Activated T-helper 1 cell treated with anti-CD3 and anti-CD28 coated beads, Interleukin-12 subunit alpha, Interleukin-12 subunit beta, Interleukin-2, Interleukin-4 antibody, amounts not matched to agents 30 ng/mL and 10 ng/mL and 1 ng/mL, durations not matched to agents 14 hours and 24 hours and 36 hours (primary cell): ENCODE measurements around the gene CMTM4. TPM values are rescaled to one million over a fixed set of nuclear protein-coding genes. Genes with fewer than 3 reads are reported as not detected.

Experiments
- DNase-seq: peaks from one replicate; pipeline ENCODE4 v3.0.0; 2021; ENCODE audit warnings: low spot score
- H3K27ac Mint-ChIP-seq: one replicate; pipeline ENCODE4 v1.8.0; 2021; ENCODE audit warnings: mild to moderate bottlenecking, mixed read lengths
- H3K27me3 Mint-ChIP-seq: one replicate; pipeline ENCODE4 v1.8.0; 2022; ENCODE audit warnings: mild to moderate bottlenecking, moderate library complexity, mixed read lengths; ENCODE audit not compliant: insufficient read depth
- H3K36me3 Mint-ChIP-seq: one replicate; pipeline ENCODE4 v1.8.0; 2021; ENCODE audit warnings: low read depth, mixed read lengths
- H3K4me1 Mint-ChIP-seq: one replicate; pipeline ENCODE4 v1.8.0; 2021; ENCODE audit warnings: low read depth, mixed read lengths
- H3K4me3 Mint-ChIP-seq: one replicate; pipeline ENCODE4 v1.8.0; 2021; ENCODE audit warnings: mild to moderate bottlenecking, moderate library complexity, mixed read lengths
- H3K9me3 Mint-ChIP-seq: one replicate; pipeline ENCODE4 v1.8.0; 2021; ENCODE audit warnings: mixed read lengths
- intact Hi-C: fragments of 100-400 bp; cut with micrococcal nuclease; formaldehyde crosslinking; loops from one replicate; pipeline ENCODE4 v1.15.1; 2024
- total RNA-seq: library from RNA; stranded (reverse); gene quantifications from 2 replicates; pipeline ENCODE4 v1.2.3, GENCODE V29; 2022

Gene CMTM4
- total RNA-seq, result 3.3 and 3.9 TPM in 2 replicates

DNA sequence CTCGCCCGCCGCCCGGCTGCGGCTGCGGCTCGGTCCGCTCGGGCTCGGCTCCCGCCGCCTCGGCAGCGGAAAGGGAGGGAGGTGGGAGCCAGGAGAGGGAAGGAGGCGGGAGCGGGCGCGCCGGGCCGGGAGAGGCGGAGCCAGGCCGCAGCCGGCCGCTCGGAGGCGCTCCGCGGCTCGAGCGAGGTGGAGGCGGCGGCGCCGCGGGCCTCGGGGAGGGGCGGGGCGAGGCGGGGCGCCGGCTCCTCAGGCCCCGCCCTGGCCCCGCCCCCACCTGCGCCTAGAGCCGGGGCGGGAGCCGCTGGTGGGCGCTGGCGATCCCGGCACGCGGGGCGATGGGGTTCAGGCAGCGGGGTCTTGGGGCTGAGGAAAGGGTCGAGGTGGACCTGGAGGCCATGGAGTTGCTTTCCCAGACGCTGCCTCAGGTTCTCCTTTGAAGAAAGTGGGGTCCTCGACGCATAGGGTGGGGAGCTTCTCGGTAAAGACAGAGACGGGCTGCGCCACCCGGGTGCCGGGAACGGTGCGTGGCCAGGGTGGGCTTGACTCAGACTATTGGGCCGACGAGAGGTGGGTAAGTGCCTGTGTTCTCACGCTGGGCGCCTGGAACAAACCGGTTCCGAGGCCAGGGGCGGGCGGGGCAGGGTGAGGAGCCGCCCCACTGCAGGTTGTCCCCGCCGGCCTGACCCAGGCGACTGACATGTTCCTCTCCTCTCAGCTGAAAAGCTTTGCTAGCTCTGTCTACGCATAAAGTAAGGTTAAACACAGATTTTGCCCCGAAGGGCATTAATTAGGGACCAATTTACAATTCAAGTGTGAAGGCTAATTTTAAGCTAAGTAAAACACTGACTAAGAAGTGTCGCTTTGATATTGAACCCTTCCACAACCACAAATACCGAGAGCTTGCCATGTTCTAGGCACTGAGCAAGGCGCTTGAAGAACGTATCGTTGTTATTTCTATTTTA, at the start of gene CMTM4:
Gene CMTM4 (minus strand): TSS at position 75 of the 962 bp plus-strand sequence. CDS start 218 bp downstream, outside the sequence.
- peaks cover 38% of the 10 kb centered on the region for H3K27me3 Mint-ChIP-seq
- no peak within 1 kb of the TSS for H3K27ac Mint-ChIP-seq
- H3K4me3 Mint-ChIP-seq, result peak within 1 kb of the TSS; percentile 77
- no peaks in the 10 kb centered on the region for H3K36me3 Mint-ChIP-seq
- no peaks in the 10 kb centered on the region for H3K4me1 Mint-ChIP-seq
- H3K9me3 Mint-ChIP-seq, result no peaks in the 10 kb centered on the region
- intact Hi-C loops, result loop anchor here (1.0 to 5.0 kb wide), 4 partner anchors 44 to 133 kb away; partner anchors contain the start of genes CMTM3, DYNC1LI2 and NAE1
- DNase-seq, result peak; percentile 74

DNA sequence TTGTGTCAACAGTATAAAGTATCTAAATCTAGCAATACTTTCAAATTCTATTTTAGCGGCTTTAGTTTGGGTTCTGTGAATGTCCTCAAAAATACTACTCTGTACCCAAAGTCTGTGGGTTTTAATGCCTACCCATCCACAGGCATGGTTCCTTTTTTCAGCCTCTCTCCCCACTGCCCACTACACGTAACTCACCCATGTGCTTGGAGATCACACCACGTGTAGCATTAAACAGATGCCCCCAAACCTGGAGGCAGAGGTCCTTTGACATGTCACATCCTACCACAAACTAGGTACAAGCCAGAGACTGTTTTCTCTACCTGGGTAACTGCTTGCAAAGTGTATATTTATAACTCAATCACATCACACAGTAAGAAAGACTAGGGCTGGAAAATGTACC, 49.5 kb upstream of the CMTM4 start:
- H3K36me3 Mint-ChIP-seq, result peaks cover 32% of the 10 kb centered on the region
- no peaks in the 10 kb centered on the region for H3K27me3 Mint-ChIP-seq
- H3K27ac Mint-ChIP-seq, result no peak overlapping the region
- no peak for DNase-seq
- no peak overlapping the region for H3K4me3 Mint-ChIP-seq
- no peaks in the 10 kb centered on the region for H3K9me3 Mint-ChIP-seq
- intact Hi-C loops, result loop anchor here (5.0 kb wide), 1 partner anchor 126 kb away; no protein-coding TSS in a partner anchor
- peaks cover 47% of the 10 kb centered on the region for H3K4me1 Mint-ChIP-seq

DNA sequence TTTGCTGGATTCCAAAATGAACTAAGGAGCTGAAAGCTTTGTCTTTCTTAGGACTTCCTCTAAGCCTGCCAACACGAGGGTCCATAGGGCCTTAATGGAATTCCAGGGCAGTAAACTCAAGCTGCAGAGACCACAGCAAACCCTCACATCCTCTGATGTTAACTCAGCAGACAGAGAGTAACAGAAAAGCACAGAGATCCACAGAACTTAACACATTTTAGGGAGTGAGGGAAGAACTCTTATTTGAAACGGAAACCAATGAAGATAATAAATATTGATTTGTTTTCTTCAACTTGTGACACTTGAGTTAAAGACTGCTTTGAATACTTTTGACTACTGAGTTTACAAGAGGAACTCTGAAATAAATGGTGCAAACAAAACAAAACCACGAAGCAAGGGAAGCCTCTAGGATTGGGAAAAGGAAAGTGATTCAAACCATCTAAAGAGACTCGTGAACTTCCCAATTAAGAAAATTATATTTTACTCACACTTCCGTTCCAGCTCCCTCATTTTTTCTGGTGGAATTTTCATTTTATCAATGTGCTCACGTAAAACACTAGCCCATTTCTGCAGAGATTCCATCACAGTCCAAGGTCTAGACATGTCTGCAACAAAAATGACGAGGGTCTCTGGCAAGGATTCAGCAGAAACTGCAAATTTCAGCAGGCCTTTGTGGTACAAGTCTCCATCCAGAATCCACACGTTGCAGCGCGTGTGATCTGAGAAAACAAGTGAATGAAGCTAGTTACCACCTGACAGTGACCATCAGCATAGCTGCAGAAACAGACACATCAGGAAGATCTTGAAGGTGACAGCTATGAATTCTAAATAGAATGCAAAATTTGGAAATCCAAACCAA, 45.6 kb upstream of the CMTM4 start:
- H3K36me3 Mint-ChIP-seq, result peaks cover 40% of the 10 kb centered on the region
- no peak for DNase-seq
- no peaks in the 10 kb centered on the region for H3K9me3 Mint-ChIP-seq
- no peak overlapping the region for H3K27ac Mint-ChIP-seq
- peaks cover 35% of the 10 kb centered on the region for H3K4me1 Mint-ChIP-seq
- intact Hi-C loops, result loop anchor here (2.0 kb wide), 1 partner anchor 45 kb away; the partner anchor contains the start of gene CMTM4
- no peaks in the 10 kb centered on the region for H3K27me3 Mint-ChIP-seq
- H3K4me3 Mint-ChIP-seq, result no peak overlapping the region

DNA sequence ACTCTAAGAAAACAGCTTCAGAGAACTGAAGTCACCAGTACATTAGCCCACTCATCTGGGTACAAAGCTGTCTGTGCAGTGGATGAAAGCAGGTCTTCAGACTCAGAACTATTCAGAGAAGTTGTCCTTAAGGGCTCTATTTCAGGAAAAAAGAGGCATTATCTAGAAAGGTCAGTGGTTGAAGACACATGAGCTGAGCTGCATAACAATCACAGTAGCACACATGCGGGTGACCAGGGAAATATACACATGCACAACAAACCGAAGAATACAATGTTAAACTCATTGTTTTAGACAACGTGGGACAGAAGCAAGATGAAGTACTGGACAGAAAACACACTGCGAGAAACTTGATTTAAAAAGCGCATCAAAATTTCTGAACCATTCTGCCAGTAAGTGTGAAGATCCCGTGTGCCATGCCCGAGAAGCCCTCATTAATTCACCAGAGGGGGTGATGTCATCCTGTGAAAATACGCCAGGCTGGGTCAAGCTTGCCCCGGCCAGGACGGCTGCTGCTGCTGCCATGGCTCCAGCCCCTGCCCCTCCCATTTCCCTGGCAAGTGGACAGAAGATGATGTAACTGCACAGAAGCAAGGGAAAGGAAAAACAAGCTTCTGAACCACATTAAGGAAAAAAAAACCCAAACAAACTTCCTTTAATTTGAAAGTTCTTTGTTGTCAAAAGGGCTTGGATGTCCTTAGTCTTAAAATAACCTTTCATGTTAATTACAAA, 44.8 kb upstream of the CMTM4 start:
- intact Hi-C loops, result loop anchor here (2.0 kb wide), 1 partner anchor 45 kb away; the partner anchor contains the start of gene CMTM4
- Mint-ChIP-seq H3K36me3 (peaks cover 36% of the 10 kb centered on the region), H3K27ac (no peak overlapping the region), H3K4me3 (no peak overlapping the region), H3K27me3 (no peaks in the 10 kb centered on the region), H3K9me3 (no peaks in the 10 kb centered on the region), H3K4me1 (peaks cover 27% of the 10 kb centered on the region)
- DNase-seq, result no peak

GRCh38 chr16:66740533-66740932, 44.0 kb upstream of the CMTM4 start:
- H3K27me3 Mint-ChIP-seq, result no peaks in the 10 kb centered on the region
- H3K9me3 Mint-ChIP-seq, result no peaks in the 10 kb centered on the region
- intact Hi-C loops, result loop anchor here (2.0 kb wide), 1 partner anchor 44 kb away; the partner anchor contains the start of gene CMTM4
- peaks cover 21% of the 10 kb centered on the region for H3K4me1 Mint-ChIP-seq
- no peak overlapping the region for H3K27ac Mint-ChIP-seq
- H3K36me3 Mint-ChIP-seq, result peaks cover 37% of the 10 kb centered on the region
- no peak overlapping the region for H3K4me3 Mint-ChIP-seq
- no peak for DNase-seq

- DNase-seq, result no peak
- Mint-ChIP-seq H3K27me3 (no peaks in the 10 kb centered on the region), H3K27ac (no peak overlapping the region), H3K4me1 (peaks cover 21% of the 10 kb centered on the region), H3K36me3 (peaks cover 37% of the 10 kb centered on the region), H3K9me3 (no peaks in the 10 kb centered on the region), H3K4me3 (no peak overlapping the region)
- intact Hi-C loops, result loop anchor here (2.0 kb wide), 1 partner anchor 43 kb away; the partner anchor contains the start of gene CMTM4
Observed at GRCh38 chr16:66740010-66740409, 43.5 kb upstream of the CMTM4 start.

GRCh38 chr16:66735891-66736290, 39.3 kb upstream of the CMTM4 start:
- H3K4me1 Mint-ChIP-seq, result peaks cover 20% of the 10 kb centered on the region
- intact Hi-C loops, result no loop called here
- H3K27me3 Mint-ChIP-seq, result no peaks in the 10 kb centered on the region
- no peaks in the 10 kb centered on the region for H3K9me3 Mint-ChIP-seq
- no peak overlapping the region for H3K27ac Mint-ChIP-seq
- no peak overlapping the region for H3K4me3 Mint-ChIP-seq
- peaks cover 49% of the 10 kb centered on the region for H3K36me3 Mint-ChIP-seq
- DNase-seq, result no peak

GRCh38 chr16:66731101-66731500, 34.6 kb upstream of the CMTM4 start:
- H3K4me1 Mint-ChIP-seq, result peaks cover 16% of the 10 kb centered on the region
- intact Hi-C loops, result no loop called here
- H3K27me3 Mint-ChIP-seq, result no peaks in the 10 kb centered on the region
- H3K27ac Mint-ChIP-seq, result peak overlapping the region; percentile 25
- H3K36me3 Mint-ChIP-seq, result peaks cover 44% of the 10 kb centered on the region
- H3K4me3 Mint-ChIP-seq, result no peak overlapping the region
- no peak for DNase-seq
- H3K9me3 Mint-ChIP-seq, result no peaks in the 10 kb centered on the region

DNA sequence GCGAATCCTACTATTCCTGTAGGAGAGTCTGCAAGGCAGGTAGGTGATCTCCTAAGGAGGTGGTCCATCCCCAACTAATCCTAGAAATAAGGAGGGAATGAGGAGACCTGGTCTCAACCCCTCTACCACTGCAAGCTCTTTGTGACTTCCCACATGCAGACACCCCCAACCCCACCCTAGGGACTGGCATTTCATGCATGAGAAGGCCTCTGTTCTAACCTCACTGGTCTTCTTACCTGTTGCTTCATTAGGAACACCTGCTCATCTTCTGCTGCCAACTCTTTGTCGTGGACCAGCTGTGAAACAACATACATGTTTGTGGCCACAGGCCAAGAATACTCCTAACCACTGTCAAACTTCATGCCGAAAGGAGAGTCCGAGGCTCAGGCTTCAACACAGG, 32.3 kb upstream of the CMTM4 start:
- Mint-ChIP-seq H3K27me3 (no peaks in the 10 kb centered on the region), H3K9me3 (no peaks in the 10 kb centered on the region), H3K4me3 (no peak overlapping the region), H3K4me1 (peaks cover 16% of the 10 kb centered on the region), H3K36me3 (peaks cover 50% of the 10 kb centered on the region), H3K27ac (peak overlapping the region; percentile 36)
- no peak for DNase-seq
- intact Hi-C loops, result loop anchor here (1.0 to 2.0 kb wide), 4 partner anchors 22 to 323 kb away; partner anchors contain the start of gene DYNC1LI2

DNA sequence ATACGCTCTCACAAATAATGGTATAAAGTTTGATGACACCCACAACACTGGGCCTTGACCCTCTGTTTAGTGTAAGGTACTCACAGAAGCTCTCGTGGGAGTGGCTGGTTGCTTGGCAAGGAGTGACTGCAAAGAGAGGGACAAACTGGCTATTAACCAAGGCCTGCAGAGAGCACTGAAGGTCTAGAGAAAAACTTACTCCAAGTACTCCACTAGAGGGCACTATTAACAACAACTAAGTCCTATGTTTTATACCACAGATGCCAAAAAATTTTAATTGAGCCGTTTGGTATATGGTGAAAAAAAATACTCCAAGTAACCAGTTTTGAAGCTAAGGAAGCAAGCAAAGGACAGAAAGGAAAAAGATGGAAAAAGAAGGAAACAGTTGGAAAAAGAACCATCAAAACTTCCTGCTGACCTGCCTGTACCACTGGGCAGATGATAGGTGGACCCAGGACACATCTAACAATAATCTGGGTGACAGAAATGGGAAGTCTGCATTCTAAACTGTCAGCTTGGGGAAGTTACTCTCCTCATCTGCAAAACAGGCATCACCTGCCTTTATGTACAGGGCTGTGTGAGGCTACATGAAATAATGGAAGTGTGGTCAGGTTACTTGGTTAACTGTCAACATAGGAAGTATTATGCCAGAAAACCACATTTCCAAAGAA, 31.7 kb upstream of the CMTM4 start:
- DNase-seq, result no peak
- peaks cover 55% of the 10 kb centered on the region for H3K36me3 Mint-ChIP-seq
- intact Hi-C loops, result loop anchor here (1.0 to 2.0 kb wide), 4 partner anchors 23 to 322 kb away; partner anchors contain the start of gene DYNC1LI2
- H3K27ac Mint-ChIP-seq, result no peak overlapping the region
- H3K4me3 Mint-ChIP-seq, result no peak overlapping the region
- H3K4me1 Mint-ChIP-seq, result peaks cover 16% of the 10 kb centered on the region
- no peaks in the 10 kb centered on the region for H3K27me3 Mint-ChIP-seq
- no peaks in the 10 kb centered on the region for H3K9me3 Mint-ChIP-seq

DNA sequence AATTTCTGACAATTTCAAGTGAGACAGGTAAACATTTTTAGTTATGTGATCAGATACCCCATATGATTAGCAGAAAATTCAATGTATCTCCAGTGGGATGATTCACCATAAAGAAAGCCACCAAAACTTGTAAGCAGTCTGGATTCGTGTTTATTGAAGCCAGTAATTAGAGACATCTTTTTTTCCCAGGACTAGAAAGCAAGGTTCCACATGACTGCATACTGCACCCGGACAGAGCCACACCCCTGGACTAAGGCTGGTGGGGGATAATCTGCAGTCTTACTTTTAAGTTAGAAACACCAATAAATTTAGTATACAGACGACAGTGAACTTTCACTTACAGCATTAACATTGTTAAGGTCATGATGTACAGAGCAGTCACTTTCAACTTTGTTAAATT, 24.2 kb upstream of the CMTM4 start:
- Mint-ChIP-seq H3K9me3 (no peaks in the 10 kb centered on the region), H3K36me3 (peaks cover 31% of the 10 kb centered on the region), H3K4me3 (no peak overlapping the region), H3K27ac (no peak overlapping the region), H3K27me3 (no peaks in the 10 kb centered on the region), H3K4me1 (no peaks in the 10 kb centered on the region)
- intact Hi-C loops, result no loop called here
- no peak for DNase-seq
